ENCODE measurements around the gene APBB2. TPM values are rescaled to one million over a fixed set of nuclear protein-coding genes. Genes with fewer than 3 reads are reported as not detected.

Gene APBB2
- total RNA-seq, 4 donors from 2014 or later, result 32.4 to 133 (median 92.1) TPM

DNA sequence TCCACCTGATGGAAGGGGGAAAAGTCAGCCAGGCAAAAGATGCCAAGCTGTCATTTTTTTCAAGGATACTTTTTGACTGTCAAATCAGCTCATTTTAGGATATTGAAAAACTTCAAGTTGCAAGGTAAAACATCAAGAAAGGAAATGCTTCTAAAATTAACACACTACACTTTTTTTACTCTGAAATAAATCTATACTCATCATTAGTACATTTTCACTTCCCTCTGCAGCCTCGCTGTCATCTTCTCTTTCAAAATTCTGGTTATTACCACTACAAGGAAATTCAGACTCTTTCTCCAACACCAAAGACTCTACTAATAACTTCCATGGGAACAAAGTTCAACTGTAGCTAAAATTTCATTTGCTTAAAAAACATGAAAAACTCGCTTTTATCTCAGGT, 41.6 kb downstream of the APBB2 start:
- peaks cover 0 to 6% of the 10 kb centered on the region in 2 donors for H3K4me1 ChIP-seq
- intact Hi-C loops (cut with DNase I; ENCODE audit: low total_unique reads), result no loop called here
- no peaks in the 10 kb centered on the region for H3K36me3 ChIP-seq
- no peak for DNase-seq
- no peaks in the 10 kb centered on the region for H3K27me3 ChIP-seq
- no peak overlapping the region for H3K4me3 ChIP-seq
- TF ChIP-seq, protein P1, sequence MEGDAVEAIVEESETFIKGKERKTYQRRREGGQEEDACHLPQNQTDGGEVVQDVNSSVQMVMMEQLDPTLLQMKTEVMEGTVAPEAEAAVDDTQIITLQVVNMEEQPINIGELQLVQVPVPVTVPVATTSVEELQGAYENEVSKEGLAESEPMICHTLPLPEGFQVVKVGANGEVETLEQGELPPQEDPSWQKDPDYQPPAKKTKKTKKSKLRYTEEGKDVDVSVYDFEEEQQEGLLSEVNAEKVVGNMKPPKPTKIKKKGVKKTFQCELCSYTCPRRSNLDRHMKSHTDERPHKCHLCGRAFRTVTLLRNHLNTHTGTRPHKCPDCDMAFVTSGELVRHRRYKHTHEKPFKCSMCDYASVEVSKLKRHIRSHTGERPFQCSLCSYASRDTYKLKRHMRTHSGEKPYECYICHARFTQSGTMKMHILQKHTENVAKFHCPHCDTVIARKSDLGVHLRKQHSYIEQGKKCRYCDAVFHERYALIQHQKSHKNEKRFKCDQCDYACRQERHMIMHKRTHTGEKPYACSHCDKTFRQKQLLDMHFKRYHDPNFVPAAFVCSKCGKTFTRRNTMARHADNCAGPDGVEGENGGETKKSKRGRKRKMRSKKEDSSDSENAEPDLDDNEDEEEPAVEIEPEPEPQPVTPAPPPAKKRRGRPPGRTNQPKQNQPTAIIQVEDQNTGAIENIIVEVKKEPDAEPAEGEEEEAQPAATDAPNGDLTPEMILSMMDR (IDR thresholded peaks at IDR 0.05), result no peak
- TF ChIP-seq POLR2A (IDR thresholded peaks at IDR 0.05), result no peak
- no peak overlapping the region for H3K27ac ChIP-seq
- no peaks in the 10 kb centered on the region for H3K9me3 ChIP-seq

DNA sequence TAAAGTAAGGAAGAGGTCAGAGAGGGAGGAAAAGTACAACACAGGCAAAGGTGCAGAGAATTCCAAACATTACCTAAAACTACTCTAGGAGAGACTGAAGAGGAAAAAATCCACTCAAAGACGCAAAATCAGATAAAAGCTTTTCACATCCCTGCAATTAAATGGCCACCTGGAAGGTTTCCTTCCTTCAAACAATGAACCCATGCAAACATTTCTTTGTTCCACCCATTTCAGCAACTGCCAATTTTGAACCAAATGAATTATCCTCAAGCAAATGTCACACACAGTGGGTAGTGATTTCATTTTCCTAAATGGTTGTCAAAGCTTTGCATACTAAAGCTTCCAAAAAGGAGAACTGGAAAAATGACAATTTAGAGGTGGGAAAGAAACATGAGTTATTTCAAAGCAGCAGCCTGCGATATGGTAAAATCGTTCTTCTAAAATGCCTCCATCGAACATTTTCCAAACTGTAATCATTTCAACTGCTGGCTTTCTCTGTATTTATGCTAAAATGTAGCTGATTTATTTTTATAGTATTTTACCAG, 45.0 kb downstream of the APBB2 start:
- H3K27me3 ChIP-seq, result no peaks in the 10 kb centered on the region
- H3K4me3 ChIP-seq, result no peak overlapping the region
- TF ChIP-seq POLR2A (IDR thresholded peaks at IDR 0.05), result no peak
- TF ChIP-seq, protein P1 (IDR thresholded peaks at IDR 0.05), result no peak

DNA sequence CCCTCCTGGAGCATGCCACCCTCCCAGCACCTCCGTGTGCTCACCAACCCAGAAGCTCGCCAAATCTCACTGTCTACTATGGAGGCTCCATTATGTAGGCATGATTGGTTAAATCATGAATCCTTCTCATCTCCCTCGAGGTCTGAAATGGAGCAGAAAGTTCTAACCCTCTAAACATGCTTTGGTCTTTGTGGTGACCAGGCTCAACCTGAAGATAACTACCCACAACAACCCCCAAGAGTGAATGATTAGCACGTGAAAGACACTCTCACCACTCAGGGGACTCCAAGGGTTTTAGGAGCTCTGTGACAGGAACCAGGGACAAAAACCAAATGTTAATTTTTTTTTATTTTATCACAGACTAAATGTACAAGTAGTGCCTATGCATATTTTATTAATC, 47.2 kb downstream of the APBB2 start:
- intact Hi-C loops (cut with DNase I; ENCODE audit: low total_unique reads), result no loop called here
- no peak overlapping the region for H3K27ac ChIP-seq
- H3K36me3 ChIP-seq, result no peaks in the 10 kb centered on the region
- no peak for DNase-seq
- TF ChIP-seq POLR2A (IDR thresholded peaks at IDR 0.05), result no peak
- TF ChIP-seq, protein P1 (IDR thresholded peaks at IDR 0.05), result no peak
- no peaks in the 10 kb centered on the region for H3K27me3 ChIP-seq
- H3K4me3 ChIP-seq, result no peak overlapping the region
- no peaks in the 10 kb centered on the region for H3K4me1 ChIP-seq
- H3K9me3 ChIP-seq, result no peaks in the 10 kb centered on the region

More for the DNA sequence above, 45.0 kb downstream of the APBB2 start:
- Histone ChIP-seq H3K27ac (no peak overlapping the region), H3K36me3 (no peaks in the 10 kb centered on the region), H3K4me1 (no peaks in the 10 kb centered on the region), H3K9me3 (no peaks in the 10 kb centered on the region)
- DNase-seq, result no peak
- intact Hi-C loops (cut with DNase I; ENCODE audit: low total_unique reads), result no loop called here

DNA sequence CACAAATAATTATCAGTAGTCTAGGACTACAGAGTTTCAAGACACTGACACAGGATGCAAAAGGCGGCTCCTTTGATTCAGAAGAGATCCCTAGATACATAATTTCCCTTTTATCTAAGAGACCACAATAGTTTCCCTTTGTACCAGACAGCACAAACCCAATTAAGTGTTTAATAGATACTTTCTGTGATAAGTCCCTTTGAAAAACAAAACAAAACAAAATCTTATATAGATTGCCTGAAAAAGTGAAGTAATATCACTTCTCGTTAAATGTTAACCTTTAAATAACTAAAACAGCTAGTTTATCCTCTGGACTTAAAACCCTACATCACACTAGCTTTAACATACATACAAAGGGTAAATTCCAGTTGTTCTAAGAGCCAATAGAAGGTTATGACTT, 49.9 kb downstream of the APBB2 start:
- no peak overlapping the region for H3K4me3 ChIP-seq
- no peak overlapping the region for H3K27ac ChIP-seq
- TF ChIP-seq POLR2A (IDR thresholded peaks at IDR 0.05), result no peak
- TF ChIP-seq, protein P1 (IDR thresholded peaks at IDR 0.05), result no peak
- H3K27me3 ChIP-seq, result no peaks in the 10 kb centered on the region
- no peaks in the 10 kb centered on the region for H3K4me1 ChIP-seq
- no peak for DNase-seq
- intact Hi-C loops (cut with DNase I; ENCODE audit: low total_unique reads), result no loop called here
- no peaks in the 10 kb centered on the region for H3K9me3 ChIP-seq
- no peaks in the 10 kb centered on the region for H3K36me3 ChIP-seq

DNA sequence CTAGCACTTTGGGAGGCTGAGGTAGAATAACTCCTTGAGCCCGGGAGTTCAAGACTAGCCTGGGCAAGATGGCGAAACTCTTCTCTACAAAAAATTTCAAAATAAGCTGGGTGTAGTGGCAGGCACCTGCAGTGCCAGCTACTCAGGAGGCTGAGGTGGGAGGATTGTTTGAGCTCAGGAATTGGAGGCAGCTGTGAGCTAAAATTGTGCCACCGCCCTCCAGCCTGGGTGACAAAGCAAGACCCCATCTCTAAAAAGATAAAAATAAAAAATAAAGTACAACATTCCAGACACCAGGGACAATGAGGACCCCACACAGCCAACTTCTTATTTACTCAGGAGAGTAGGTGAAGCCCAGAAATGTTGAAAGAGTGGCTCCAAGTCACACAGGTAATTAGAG, 53.0 kb downstream of the APBB2 start:
- Histone ChIP-seq H3K27me3 (no peaks in the 10 kb centered on the region), H3K4me1 (no peaks in the 10 kb centered on the region), H3K27ac (peak overlapping the region in 1 of 2 donors; percentile 76), H3K9me3 (no peaks in the 10 kb centered on the region), H3K36me3 (no peaks in the 10 kb centered on the region), H3K4me3 (no peak overlapping the region)
- DNase-seq, result no peak
- TF ChIP-seq, protein P1 (IDR thresholded peaks at IDR 0.05), result no peak
- no peak for TF ChIP-seq POLR2A (IDR thresholded peaks at IDR 0.05)
- intact Hi-C loops (cut with DNase I; ENCODE audit: low total_unique reads), result no loop called here
